ENCODE data around the gene CAB39. TPM values are rescaled to one million over a fixed set of nuclear protein-coding genes. Genes with fewer than 3 reads are reported as not detected.
A peak's percentile ranks its signal among the peaks of the same experiment; 100 is the strongest.

Gene CAB39
- total and polyA plus RNA-seq, 2 experiments from 2014 or later = 31.9 to 36.2 TPM

DNA sequence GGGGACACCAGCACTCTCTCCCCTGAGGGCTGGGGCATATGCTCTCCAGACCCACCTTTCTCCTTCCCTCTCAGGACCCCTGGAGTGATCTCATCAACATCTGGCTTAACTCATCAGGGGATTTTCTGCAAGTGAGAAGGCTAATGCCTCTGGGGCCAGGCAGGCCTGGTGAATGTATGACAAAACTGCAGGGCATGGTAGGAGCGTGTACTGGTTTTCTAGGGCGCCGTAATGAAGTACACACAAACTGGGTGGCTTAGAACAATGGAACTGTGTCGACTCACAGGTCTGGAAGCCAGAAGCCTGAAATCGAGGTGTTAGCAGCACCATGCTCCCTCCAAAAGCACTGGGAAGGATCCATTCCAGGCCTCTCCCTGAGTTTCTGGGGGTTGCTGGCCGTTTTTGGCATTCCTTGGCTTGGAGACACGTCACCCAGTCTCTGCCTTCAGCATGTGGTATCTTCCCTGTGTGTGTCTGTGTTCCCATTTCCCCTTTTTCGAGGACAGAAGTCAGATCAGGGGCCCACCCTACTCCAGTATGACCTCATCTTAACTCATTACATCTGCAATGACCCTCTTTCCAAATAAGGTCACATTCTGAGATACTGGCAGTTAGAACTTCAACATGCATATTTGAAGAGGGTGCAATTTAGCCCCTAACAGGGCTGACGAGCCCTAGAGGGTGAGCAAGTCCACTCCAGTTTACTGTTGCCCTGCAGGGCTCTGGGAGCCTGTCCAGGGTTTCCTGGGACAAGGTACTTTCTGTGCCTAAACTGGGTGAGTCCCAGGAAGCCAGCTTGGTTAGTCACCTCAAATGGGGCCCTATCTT, 45.5 kb upstream of the CAB39 start:
- TF ChIP-seq, protein P1, sequence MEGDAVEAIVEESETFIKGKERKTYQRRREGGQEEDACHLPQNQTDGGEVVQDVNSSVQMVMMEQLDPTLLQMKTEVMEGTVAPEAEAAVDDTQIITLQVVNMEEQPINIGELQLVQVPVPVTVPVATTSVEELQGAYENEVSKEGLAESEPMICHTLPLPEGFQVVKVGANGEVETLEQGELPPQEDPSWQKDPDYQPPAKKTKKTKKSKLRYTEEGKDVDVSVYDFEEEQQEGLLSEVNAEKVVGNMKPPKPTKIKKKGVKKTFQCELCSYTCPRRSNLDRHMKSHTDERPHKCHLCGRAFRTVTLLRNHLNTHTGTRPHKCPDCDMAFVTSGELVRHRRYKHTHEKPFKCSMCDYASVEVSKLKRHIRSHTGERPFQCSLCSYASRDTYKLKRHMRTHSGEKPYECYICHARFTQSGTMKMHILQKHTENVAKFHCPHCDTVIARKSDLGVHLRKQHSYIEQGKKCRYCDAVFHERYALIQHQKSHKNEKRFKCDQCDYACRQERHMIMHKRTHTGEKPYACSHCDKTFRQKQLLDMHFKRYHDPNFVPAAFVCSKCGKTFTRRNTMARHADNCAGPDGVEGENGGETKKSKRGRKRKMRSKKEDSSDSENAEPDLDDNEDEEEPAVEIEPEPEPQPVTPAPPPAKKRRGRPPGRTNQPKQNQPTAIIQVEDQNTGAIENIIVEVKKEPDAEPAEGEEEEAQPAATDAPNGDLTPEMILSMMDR (IDR thresholded peaks at IDR 0.05; ENCODE audit: low read depth, low read length) = no peak
- H3K27me3 ChIP-seq = no peaks in the 10 kb centered on the region
- peak in 1 of 2 donors; percentile 27 for DNase-seq (ENCODE audit: low read depth in 1 of 2, low spot score in 1 of 2)
- peaks cover 17% of the 10 kb centered on the region for H3K4me1 ChIP-seq (ENCODE audit: low read depth)
- H3K9me3 ChIP-seq (ENCODE audit: low read depth) = no peaks in the 10 kb centered on the region
- H3K36me3 ChIP-seq = no peaks in the 10 kb centered on the region
- peak overlapping the region; percentile 22 for H3K27ac ChIP-seq
- no peak overlapping the region for H3K4me3 ChIP-seq

DNA sequence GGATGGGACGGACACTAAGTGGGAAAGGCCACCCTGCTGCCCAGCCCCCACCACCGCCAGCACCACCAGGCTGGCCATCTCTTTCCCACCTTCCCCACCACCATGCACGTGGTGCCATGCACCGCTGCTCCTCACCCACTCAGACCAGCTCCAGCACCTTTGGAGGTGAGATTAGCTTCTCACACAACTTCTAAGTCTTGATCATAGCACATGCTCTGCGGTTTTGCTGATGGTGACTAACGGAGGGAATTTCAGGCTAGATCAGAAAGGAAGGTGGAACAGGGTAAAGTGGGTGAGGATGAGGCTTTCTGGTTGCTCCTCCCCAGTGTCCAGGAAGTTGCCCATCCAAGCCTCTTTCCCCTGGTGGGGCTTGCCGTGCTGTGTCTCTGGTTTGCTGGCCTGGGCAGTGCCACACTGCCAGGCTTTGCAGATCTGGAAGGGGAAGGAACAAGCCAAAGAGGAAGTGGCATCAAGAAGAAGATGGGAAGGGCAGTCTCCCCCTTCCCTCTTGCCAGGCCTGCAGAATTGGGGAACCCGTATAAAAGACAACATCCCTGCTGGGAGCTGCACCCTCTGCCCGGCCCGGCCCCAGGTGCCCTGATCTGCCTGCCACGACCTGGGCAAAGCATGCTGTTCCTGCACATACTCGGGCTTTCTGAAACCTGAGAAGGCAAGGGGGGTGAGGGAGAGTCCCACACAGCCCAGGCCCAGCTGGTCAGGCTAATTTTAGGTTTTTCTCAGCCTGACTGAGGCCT, 44.3 kb upstream of the CAB39 start:
- H3K4me1 ChIP-seq (ENCODE audit: low read depth) = peaks cover 17% of the 10 kb centered on the region
- H3K36me3 ChIP-seq = no peaks in the 10 kb centered on the region
- DNase-seq (ENCODE audit: low read depth in 1 of 2, low spot score in 1 of 2) = peak in 1 of 2 donors; percentile 81
- no peaks in the 10 kb centered on the region for H3K9me3 ChIP-seq (ENCODE audit: low read depth)
- peak overlapping the region; percentile 81 for H3K27ac ChIP-seq
- TF ChIP-seq, protein P1 (IDR thresholded peaks at IDR 0.05; ENCODE audit: low read depth, low read length) = no peak
- H3K27me3 ChIP-seq = no peaks in the 10 kb centered on the region
- no peak overlapping the region for H3K4me3 ChIP-seq

DNA sequence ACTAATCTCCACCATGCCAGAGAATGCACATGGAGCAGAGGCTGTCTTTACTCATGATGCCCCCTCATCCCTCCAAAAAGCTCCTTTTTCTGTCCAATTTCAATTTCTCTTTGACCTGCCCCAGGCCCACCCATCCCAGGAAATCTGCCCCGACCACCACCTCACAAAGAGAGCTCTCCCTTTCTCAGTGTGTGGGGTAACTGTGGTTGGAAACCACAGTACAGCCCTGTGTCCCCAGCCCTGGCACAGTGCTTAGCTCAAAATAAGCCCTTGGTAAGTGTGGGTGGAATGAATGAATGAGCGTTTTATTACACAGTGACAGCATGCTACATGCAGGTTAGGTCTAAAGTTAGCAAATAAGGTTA, 43.7 kb upstream of the CAB39 start:
- no peaks in the 10 kb centered on the region for H3K36me3 ChIP-seq
- TF ChIP-seq, protein P1 (IDR thresholded peaks at IDR 0.05; ENCODE audit: low read depth, low read length) = no peak
- H3K4me1 ChIP-seq (ENCODE audit: low read depth) = peaks cover 17% of the 10 kb centered on the region
- H3K9me3 ChIP-seq (ENCODE audit: low read depth) = no peaks in the 10 kb centered on the region
- DNase-seq (ENCODE audit: low read depth in 1 of 2, low spot score in 1 of 2) = no peak
- H3K27me3 ChIP-seq = no peaks in the 10 kb centered on the region
- peak overlapping the region; percentile 81 for H3K27ac ChIP-seq
- no peak overlapping the region for H3K4me3 ChIP-seq

DNA sequence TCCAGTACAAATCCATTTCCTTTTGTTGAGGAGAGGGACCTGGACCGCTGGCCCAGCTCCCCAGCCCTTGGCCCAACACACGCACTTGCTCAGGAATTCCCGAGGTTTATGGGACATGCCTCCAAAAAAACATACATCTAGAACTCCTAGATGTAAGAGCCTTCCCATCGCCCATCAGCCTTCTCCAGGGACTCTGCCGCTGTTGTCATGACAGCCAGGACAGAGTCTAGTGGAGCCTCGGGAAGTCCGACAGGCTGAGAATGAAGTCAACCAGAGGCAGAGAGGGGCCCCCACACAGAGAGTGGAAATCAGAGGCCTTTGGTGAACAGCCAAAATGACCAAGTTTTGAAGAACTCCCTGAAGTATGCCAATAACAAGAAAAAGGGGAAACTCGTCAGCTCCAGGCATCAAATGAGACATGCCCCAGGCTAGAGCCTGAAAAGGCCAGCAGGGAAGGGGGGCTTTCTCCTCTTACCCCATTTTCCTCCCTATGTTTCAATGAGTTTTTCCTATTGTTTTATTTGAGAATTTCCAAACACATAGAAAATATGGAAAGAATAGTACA, 43.2 kb upstream of the CAB39 start:
- DNase-seq (ENCODE audit: low read depth in 1 of 2, low spot score in 1 of 2) = no peak
- no peak overlapping the region for H3K4me3 ChIP-seq
- peak overlapping the region; percentile 81 for H3K27ac ChIP-seq
- peaks cover 17% of the 10 kb centered on the region for H3K4me1 ChIP-seq (ENCODE audit: low read depth)
- TF ChIP-seq, protein P1 (IDR thresholded peaks at IDR 0.05; ENCODE audit: low read depth, low read length) = no peak
- no peaks in the 10 kb centered on the region for H3K36me3 ChIP-seq
- H3K9me3 ChIP-seq (ENCODE audit: low read depth) = no peaks in the 10 kb centered on the region
- no peaks in the 10 kb centered on the region for H3K27me3 ChIP-seq

DNA sequence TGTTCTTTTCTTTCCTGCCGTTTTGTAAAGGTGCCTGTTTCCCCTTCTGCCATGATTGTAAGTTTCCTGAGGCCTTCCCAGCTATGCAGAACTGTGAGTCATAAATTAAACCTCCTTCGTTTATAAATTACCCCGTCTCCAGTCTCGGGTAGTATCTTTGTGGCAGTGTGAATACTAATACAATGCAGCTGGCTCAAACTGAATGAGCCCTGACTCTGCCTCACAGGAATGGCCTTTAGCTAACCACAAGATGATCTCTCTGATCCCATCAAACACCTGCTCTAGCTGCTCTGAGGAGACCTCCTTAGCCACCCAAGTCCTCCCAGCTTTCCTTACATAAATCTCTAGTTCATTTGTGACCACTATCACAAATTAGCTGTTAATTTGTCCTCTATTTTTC, 41.5 kb upstream of the CAB39 start:
- H3K4me3 ChIP-seq = no peak overlapping the region
- H3K4me1 ChIP-seq (ENCODE audit: low read depth) = peaks cover 17% of the 10 kb centered on the region
- no peaks in the 10 kb centered on the region for H3K27me3 ChIP-seq
- TF ChIP-seq, protein P1 (IDR thresholded peaks at IDR 0.05; ENCODE audit: low read depth, low read length) = no peak
- H3K36me3 ChIP-seq = no peaks in the 10 kb centered on the region
- no peaks in the 10 kb centered on the region for H3K9me3 ChIP-seq (ENCODE audit: low read depth)
- DNase-seq (ENCODE audit: low read depth in 1 of 2, low spot score in 1 of 2) = peak in 1 of 2 donors; percentile 23
- H3K27ac ChIP-seq = no peak overlapping the region

Data from cardiac muscle cell (in vitro differentiated cells and primary cell).